ENCODE results near the gene OGFR. TPM values are rescaled to one million over a fixed set of nuclear protein-coding genes. Genes with fewer than 3 reads are reported as not detected.

The OGFR gene
- total RNA-seq, 1 donor from 2014 or later, result 96.5 TPM

GRCh38 chr20:62825986-62826645 lies 21.5 kb downstream of the OGFR start:
- no peak overlapping the region for H2AFZ ChIP-seq (ENCODE audit: low read depth, low read length)
- FAIRE-seq, result no peak
- no peak overlapping the region for H3K9ac ChIP-seq (ENCODE audit: low read length)
- Mint-ChIP-seq H3K4me3 (ENCODE audit: unreplicated experiment) (no peak overlapping the region), H3K9me3 (ENCODE audit: unreplicated experiment) (no peaks in the 10 kb centered on the region), H3K36me3 (ENCODE audit: low read depth, unreplicated experiment) (no peaks in the 10 kb centered on the region), H3K4me1 (ENCODE audit: low read depth, unreplicated experiment) (peaks cover 7% of the 10 kb centered on the region), H3K27me3 (ENCODE audit: low read depth, unreplicated experiment) (no peaks in the 10 kb centered on the region), H3K27ac (ENCODE audit: unreplicated experiment) (no peak overlapping the region)
- H3K27me3 ChIP-seq (ENCODE audit: insufficient read depth, low read length), result no peaks in the 10 kb centered on the region
- H4K20me1 ChIP-seq (ENCODE audit: insufficient read depth, low read length), result no peaks in the 10 kb centered on the region
- H3K79me2 ChIP-seq (ENCODE audit: insufficient read depth, low read length), result no peaks in the 10 kb centered on the region
- no peaks in the 10 kb centered on the region for H3K36me3 ChIP-seq (ENCODE audit: insufficient read depth, low read length)
- H3K4me1 ChIP-seq (ENCODE audit: insufficient read depth, low read length), result peaks cover 9% of the 10 kb centered on the region
- no peak overlapping the region for H3K4me3 ChIP-seq (ENCODE audit: insufficient read depth, low read depth, low read length)
- no peaks in the 10 kb centered on the region for H3K9me3 ChIP-seq (ENCODE audit: insufficient read depth, low read depth, low read length)
- no peak overlapping the region for H3K27ac ChIP-seq (ENCODE audit: low read depth, low read length)
- no peak for DNase-seq (ENCODE audit: low read depth)
- no peak for TF ChIP-seq CTCF (IDR thresholded peaks at IDR 0.05; ENCODE audit: insufficient read depth, low read depth, low read length)
- TF ChIP-seq EZH2 (IDR thresholded peaks at IDR 0.05; ENCODE audit: insufficient read depth, low read length), result no peak
- no peak overlapping the region for H3K4me2 ChIP-seq (ENCODE audit: low read length)

DNA sequence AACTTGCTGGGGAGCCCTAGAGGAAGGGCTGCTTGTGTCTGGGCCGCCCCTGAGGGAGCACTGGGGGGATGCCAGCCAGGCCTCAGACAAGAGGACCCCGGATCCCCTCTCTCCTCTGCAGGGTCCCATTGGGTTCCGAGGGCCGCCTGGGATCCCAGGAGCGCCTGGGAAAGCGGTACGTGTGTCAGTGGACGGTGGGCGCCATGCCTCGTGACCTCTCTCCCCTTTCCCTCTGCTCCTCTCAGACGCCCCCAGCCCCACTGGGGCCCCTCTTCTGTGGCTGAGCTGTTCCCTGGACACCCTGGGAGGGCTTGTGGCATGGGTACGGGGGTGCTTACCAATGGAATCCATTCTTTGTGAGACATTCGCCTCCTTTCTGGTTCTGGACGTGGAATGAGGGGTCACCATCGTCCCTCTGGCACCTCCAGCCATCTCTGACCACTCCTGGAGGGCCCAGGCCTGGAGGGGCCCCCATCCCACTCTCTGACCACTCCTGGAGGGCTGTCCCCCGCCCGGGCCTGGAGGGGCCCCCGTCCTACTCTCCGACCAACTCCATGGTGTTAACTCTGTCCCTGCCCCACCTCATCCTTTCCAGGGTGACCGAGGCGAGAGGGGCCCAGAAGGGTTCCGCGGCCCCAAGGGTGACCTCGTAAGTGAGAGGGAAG lies 22.1 kb downstream of the OGFR start:
- Mint-ChIP-seq H3K36me3 (ENCODE audit: low read depth, unreplicated experiment) (peaks cover 1% of the 10 kb centered on the region), H3K4me1 (ENCODE audit: low read depth, unreplicated experiment) (peaks cover 9% of the 10 kb centered on the region), H3K4me3 (ENCODE audit: unreplicated experiment) (no peak overlapping the region), H3K9me3 (ENCODE audit: unreplicated experiment) (no peaks in the 10 kb centered on the region), H3K27ac (ENCODE audit: unreplicated experiment) (no peak overlapping the region), H3K27me3 (ENCODE audit: low read depth, unreplicated experiment) (no peaks in the 10 kb centered on the region)
- no peaks in the 10 kb centered on the region for H3K27me3 ChIP-seq (ENCODE audit: insufficient read depth, low read length)
- H4K20me1 ChIP-seq (ENCODE audit: insufficient read depth, low read length), result no peaks in the 10 kb centered on the region
- H3K9me3 ChIP-seq (ENCODE audit: insufficient read depth, low read depth, low read length), result no peaks in the 10 kb centered on the region
- H3K4me3 ChIP-seq (ENCODE audit: insufficient read depth, low read depth, low read length), result no peak overlapping the region
- H3K36me3 ChIP-seq (ENCODE audit: insufficient read depth, low read length), result no peaks in the 10 kb centered on the region
- no peak overlapping the region for H3K27ac ChIP-seq (ENCODE audit: low read depth, low read length)
- no peaks in the 10 kb centered on the region for H3K79me2 ChIP-seq (ENCODE audit: insufficient read depth, low read length)
- DNase-seq (ENCODE audit: low read depth), result no peak
- H3K4me2 ChIP-seq (ENCODE audit: low read length), result no peak overlapping the region
- TF ChIP-seq CTCF (IDR thresholded peaks at IDR 0.05; ENCODE audit: insufficient read depth, low read depth, low read length), result no peak
- no peak overlapping the region for H2AFZ ChIP-seq (ENCODE audit: low read depth, low read length)
- no peak overlapping the region for H3K9ac ChIP-seq (ENCODE audit: low read length)
- peaks cover 9% of the 10 kb centered on the region for H3K4me1 ChIP-seq (ENCODE audit: insufficient read depth, low read length)
- no peak for FAIRE-seq

Data from astrocyte (in vitro differentiated cells and primary cell).